Activated CD8-positive, alpha-beta memory T cell treated with anti-CD3 and anti-CD28 coated beads for 36 hours (primary cell): ENCODE results near the gene NBPF6. TPM values are rescaled to one million over a fixed set of nuclear protein-coding genes. Genes with fewer than 3 reads are reported as not detected.
"Not testable (repeated sequence)": the region's sequence is repeated elsewhere in the genome, so short reads cannot be mapped to it uniquely, and the experiment has no call there.

Experiments used
- CTCF ChIA-PET: fragments of 350-600 bp; sonication (Branson Sonifier 250); formaldehyde crosslinking; loops from one replicate; lab custom pipeline; 2021; ENCODE audit warnings: antibody characterized with exemption; lab: Charles Lee
- POLR2A ChIA-PET: fragments of 350-600 bp; sonication (Branson Sonifier 250); formaldehyde crosslinking; loops from one replicate; lab custom pipeline; 2021; ENCODE audit warnings: antibody characterized with exemption; lab: Charles Lee
- total RNA-seq, 2 experiments: library from RNA; stranded (reverse); gene quantifications; one replicate each; pipeline ENCODE4 v1.2.3, GENCODE V29; 2021

The NBPF6 gene, protein sequence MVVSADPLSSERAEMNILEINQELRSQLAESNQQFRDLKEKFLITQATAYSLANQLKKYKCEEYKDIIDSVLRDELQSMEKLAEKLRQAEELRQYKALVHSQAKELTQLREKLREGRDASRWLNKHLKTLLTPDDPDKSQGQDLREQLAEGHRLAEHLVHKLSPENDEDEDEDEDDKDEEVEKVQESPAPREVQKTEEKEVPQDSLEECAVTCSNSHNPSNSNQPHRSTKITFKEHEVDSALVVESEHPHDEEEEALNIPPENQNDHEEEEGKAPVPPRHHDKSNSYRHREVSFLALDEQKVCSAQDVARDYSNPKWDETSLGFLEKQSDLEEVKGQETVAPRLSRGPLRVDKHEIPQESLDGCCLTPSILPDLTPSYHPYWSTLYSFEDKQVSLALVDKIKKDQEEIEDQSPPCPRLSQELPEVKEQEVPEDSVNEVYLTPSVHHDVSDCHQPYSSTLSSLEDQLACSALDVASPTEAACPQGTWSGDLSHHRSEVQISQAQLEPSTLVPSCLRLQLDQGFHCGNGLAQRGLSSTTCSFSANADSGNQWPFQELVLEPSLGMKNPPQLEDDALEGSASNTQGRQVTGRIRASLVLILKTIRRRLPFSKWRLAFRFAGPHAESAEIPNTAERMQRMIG
- not detected for total RNA-seq

DNA sequence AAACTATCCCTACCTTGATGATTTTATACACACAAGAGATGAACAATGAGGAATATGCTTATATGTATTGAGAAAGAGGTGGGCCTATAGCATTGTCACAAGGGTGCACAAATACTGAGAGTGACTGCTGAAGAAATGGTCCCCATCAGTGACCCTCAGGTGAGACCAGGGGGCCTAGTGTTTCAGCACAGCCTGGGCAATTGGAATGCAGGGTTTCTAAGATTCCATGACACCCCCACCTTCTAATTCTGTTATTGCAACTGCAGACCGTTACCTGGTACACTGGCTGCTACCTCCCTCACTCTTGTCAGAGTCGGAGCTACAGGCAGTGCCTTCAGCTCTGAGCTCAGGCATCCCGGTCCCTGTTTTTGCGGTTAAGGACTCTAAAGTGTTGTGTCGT, at the start of gene NBPF6:
Gene NBPF6, plus strand, starts transcription at position 301 of the 400 bp plus-strand sequence. CDS start 259 bp downstream, outside the sequence.
- CTCF ChIA-PET, POLR2A ChIA-PET: not testable (repeated sequence)

DNA sequence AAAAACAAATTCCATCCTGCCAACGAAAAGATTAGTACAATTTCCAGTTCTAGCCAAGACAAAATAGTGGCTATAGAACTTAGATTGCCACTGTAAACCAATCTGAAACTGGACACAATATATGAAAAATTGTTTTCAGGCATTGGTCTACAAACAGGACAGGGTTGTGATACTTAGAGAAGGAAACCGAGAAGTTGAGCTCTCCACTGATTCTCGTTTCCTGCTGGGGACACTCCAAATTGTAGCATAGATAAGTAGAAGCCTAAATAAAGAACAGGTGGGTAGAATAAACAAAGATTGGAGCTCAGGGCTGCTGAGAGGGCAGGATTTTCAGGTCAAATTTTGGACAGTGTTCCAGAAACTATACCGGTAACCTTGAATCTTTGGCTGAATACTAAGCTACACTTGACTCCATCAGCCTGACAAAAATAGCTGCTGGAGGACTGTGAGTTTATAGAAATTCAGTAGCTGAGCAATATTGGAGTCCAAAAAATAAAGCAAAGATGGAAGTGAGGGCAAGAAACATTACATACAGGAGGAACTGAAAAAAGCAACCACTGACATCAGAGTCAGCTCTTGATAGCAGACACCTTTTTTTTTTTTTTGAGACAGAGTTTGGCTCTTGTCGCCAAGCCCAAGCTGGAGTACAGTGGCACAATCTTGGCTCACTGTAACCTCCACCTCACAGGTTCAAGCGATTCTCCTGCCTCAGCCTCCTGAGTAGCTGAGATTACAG, 38.9 kb upstream of the NBPF6 start:
- POLR2A ChIA-PET, CTCF ChIA-PET: not testable (repeated sequence)

DNA sequence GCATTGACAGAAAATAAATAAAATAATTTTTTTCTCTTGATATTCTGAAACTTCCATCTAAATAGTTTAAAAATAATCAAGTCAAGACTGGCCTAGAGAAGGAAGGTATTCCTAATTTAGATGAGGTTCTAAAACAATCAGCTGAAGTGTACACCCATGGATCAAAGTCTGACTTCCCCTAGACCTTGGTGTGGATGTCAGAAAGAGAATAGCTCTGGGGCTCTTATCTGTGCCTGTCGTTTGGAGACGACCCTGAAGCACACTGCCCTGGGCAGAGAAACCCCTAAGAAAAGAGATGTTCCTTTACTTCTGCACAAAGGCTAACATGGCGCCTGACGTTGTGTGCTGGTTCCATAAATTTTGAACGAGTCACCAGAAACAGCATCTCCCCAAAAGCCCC, 30.0 kb upstream of the NBPF6 start:
- CTCF ChIA-PET, POLR2A ChIA-PET: not testable (repeated sequence)

DNA sequence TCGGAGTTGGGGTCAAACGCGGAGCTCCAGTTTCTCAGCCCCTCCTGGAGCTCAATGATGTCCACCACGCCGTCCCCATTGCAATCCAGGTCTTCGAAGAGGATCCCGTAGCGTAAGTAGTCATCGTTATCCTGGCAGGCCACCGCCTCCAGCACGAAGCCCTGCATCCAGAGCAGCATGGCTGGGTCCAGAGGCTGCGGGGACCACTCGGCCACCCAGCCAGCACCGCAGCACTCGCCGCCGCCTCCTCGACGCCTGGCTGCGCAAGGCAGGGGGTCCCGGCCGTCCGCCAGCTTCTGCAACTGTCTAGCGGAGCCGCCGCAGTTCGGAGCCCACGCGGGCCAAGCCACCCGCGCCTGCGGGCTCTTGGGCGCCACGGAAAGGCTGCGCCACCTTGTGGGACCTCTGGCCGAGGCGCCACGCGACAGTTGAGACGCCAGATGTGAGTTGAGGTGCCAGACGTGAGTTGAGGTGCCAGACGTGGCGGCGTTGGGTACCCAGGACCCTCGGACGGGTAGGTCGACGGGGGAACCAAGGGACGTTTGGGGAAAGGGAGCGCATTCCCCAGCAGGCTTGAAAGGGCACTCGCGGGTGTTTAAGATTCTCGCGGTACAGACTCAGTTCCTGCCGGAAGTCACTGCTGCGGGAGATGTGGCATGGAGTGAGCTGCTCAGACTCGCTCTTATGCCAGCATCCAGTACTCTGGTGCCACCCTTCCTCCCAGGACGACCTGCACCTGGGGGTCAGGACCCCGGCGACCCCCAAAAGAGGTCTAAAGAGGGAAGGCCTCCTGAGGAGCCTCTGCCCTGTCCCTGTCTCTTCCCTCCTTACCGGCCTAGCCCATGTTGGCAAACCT, 28.9 kb upstream of the NBPF6 start:
- POLR2A ChIA-PET, CTCF ChIA-PET: not testable (repeated sequence)

DNA sequence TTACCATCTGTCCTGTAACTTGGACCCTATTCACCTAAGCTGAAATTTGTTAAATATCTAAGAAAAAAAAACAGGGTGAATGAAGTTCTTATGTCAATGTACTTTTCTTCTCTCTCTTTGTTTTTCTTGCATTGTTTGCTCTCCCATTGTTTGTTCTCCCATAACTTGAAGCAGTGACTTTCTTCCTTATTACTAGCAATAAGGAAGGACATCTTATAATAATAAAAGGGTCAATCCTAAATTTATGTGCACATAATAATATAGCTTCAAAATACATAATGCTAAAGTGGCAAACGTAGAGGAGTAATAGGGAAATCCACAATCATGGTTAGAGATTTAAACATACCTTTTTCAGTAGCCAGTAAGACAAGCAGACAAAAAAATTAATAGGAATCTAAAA, 23.3 kb upstream of the NBPF6 start:
- CTCF ChIA-PET, result not testable (repeated sequence)

DNA sequence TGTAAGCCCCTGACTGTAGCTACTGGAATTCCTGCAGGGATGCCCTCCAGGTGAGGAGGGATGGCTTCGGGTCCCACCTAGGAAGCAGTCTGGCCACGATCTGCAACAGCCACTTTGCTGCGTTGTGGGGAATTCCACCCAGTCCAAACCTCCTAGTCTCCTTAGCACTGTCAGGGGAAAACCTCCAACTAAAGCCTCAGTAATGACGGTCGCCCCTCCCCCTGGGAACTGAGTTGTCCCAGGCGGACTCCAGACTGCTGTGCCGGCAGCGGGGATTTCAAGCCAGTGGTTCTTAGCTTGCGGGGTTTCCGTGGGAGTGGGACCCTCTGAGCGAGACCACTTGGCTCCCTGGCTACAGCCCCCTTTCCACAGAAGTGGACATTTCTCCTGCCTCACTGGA, 18.1 kb upstream of the NBPF6 start:
- CTCF ChIA-PET, POLR2A ChIA-PET: not testable (repeated sequence)

More for the DNA sequence above, 23.3 kb upstream of the NBPF6 start:
- POLR2A ChIA-PET, result not testable (repeated sequence)

DNA sequence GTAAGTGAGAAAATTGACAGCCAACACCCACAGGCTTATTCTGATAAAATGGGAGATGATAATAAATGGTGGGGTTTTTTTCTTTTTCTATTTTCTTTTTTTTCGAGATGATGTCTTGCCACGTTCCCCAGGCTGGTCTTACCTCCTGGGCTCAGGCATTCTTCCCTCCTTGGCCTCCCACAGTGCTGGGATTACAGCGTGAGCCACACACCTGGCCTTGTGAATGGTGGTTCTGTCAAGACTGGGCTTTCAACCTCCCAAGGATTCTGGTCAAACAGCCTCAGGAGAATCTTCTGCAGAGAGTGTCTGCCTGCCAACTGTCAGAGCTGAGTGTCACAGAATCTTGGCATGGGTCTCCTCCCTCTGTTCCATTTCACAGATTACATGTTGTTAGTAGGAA, 16.7 kb upstream of the NBPF6 start:
- POLR2A ChIA-PET, CTCF ChIA-PET: not testable (repeated sequence)

DNA sequence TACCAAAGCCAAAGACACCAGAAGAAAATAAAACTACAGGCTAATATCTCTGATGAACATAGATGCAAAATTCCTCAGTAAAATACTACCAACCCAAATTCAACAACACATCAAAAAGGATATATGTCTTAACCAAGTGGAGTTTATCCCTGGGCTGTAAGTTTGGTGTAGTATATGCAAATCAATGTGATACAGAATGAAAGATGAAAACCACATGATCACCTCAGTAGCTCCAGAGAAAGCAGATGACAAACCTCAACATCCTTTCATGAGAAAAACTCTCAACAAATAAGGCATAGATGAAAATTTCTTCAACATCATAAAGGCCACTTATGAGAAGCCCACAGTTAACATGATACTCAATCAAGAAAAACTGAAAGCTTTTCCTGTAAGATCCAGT, 11.6 kb upstream of the NBPF6 start:
- CTCF ChIA-PET, result not testable (repeated sequence)

DNA sequence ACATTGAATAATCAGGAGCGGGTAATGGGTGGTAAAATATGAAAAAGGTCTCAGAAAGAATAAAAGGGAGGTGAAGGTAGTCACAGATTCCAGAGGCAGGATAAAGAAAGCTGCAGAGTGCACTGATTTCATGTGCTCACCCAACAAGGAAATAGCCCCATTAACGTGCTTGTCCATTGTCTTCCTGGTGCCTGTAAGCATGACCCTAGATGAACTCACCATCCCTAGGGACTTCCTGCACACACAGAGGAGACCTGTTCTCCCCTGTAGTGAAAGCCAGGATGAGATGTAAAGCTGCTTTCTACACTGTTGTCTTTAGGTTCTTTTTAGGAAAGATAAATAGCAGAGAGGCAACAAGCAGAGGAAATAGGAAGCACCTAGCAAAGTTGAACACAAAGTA, 4.4 kb downstream of the NBPF6 start:
- CTCF ChIA-PET, POLR2A ChIA-PET: not testable (repeated sequence)

More for the DNA sequence above, 11.6 kb upstream of the NBPF6 start:
- POLR2A ChIA-PET, result not testable (repeated sequence)

DNA sequence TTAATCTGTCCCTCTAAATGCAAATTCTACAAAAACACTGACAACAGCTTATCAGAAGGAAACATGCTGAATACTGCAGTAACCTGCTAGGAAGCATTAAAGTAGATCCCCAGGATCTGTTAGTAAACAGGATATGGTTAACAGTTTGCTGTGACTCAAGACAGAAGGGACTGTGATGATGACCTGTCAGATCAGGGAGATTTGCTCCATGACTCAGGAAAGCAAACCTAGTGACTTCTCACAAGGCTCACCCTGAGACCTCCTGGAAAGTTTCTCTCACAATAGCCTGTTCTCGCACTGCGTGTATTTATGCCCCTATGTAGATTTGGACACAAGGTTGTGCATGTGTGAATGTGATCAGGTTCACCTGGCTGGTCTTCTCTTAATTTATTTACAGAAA, 8.5 kb downstream of the NBPF6 start:
- CTCF ChIA-PET, POLR2A ChIA-PET: not testable (repeated sequence)

DNA sequence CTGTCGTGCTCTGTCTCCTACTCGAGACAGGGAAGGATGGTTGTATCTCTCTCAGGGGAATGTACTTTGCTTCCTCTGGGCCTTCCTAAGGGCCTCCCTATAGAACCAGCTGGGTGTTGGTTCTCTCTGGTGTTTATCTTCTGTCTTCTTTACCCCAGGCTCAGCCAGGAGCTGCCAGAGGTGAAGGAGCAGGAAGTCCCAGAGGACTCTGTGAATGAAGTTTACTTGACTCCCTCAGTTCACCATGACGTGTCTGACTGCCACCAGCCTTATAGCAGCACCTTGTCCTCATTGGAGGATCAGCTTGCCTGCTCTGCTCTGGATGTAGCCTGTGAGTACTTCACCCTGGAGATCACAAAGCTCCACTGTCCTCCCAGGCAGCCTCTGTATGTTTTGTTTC, 11.6 kb downstream of the NBPF6 start:
- POLR2A ChIA-PET, CTCF ChIA-PET: not testable (repeated sequence)

DNA sequence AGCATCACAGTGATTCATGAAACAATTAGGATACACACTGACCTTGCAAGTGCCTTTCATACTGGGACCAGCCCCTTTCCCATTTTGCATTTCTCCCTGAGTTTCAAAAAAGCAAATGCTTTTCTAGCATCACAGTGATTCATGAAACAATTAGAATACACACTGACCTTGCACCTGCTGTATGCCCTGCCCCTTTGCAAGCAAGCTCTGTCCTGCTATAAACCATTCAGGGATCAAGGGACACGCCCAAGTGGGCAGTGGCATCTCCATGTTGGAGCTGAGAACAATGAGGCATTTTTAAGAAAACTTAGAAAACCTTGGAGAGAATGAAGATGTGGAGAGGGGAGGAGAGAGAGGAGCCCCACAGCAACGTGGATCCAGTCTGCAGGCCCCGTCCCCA, 13.8 kb downstream of the NBPF6 start:
- CTCF ChIA-PET, POLR2A ChIA-PET: not testable (repeated sequence)

DNA sequence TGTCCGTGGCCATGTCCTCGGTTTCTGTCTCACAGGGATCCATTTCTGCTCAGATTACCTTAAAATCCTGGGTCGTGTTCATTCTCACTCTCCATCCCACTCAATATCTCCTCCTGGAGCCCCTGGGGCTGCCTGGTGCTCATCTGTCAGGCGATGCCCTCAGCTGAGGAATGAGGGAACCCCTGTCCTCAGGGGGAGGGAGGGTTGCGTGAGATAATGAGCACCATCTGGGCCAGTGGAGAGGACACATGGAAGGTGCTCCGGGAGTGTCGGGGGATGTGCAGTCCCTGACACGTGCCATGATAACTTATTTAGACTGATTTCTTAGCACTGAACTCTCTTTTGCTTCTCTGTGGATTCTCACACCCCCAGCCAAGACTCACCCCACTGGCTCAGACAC, 16.0 kb downstream of the NBPF6 start:
- CTCF ChIA-PET, POLR2A ChIA-PET: not testable (repeated sequence)

DNA sequence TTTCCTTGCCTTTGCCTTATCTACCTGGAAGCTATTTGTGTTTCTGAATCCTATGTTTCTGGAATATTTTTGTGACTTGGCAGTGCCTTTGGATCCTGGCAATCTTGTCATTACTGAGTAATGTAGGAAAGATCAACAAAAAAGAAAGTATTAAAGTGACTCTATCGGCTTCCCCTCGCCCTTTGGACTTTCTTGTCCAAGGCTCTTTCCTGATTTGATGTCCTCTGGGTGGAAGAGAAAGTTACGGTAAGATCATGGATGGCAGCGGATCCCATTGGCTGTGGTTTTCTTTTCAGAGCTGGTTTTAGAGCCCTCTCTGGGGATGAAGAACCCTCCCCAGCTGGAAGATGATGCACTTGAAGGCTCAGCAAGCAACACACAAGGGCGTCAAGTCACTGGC, 17.0 kb downstream of the NBPF6 start:
- CTCF ChIA-PET, POLR2A ChIA-PET: not testable (repeated sequence)

DNA sequence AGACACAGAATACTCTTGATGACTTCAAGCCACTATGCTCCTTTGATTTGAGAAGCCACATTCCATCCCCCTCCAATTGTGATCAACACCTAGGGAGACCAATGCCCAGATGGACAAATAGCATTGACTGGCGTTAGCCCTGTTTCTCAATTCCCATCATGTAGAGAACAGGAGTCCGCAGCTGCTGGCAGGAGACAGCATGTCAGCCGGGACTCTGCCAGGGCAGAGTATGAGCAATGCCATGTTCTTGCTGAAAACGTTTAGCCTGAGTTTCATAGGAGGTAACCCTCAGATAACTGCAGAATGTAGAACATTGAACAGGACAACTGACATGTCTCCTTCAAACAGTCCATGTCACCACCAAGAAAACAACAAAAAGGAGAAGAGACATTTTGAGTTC, 20.6 kb downstream of the NBPF6 start:
- CTCF ChIA-PET, POLR2A ChIA-PET: not testable (repeated sequence)

DNA sequence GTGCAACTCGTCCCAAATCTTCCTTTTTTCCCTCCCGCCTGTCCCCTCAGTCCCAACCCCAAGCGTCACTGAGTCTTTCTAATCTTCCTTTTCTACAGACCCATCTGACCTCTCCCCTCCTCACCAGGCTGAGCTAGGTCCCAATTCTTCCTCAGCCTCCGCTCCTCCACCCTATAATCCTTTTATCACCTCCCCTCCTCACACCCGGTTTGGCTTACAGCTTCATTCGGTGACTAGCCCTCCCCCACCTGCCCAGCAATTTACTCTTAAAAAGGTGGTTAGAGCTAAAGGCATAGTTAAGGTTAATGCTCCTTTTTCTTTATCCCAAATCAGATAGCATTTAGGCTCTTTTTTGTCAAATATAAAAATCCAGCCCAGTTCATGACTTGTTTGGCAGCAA, 24.4 kb downstream of the NBPF6 start:
- CTCF ChIA-PET, POLR2A ChIA-PET: not testable (repeated sequence)

DNA sequence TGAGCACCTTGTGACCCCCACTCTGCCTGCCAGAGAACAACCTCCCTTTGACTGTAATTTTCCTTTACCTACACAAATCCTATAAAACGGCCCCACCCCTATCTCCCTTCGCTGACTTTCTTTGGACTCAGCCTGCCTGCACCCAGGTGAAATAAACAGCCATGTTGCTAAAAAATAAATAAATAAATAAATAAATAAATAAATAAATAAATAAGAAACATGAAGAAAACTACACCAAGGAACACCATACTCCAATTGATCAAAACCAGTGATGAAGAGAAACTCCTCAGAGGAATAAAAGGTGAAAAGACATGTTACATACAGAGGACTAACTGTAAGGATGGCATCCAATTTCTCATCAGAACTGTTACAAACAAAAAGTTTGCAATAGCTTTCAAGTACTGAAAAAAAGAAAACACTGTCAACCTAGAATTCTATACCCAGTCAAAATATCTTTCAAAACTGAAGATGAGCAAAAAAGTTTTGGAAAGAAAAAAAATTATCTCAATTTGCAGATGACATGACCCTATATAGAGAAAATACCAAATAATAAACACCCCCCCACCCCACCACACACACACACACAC, 28.4 kb downstream of the NBPF6 start:
- CTCF ChIA-PET, result no interaction called here
- POLR2A ChIA-PET, result no interaction called here

DNA sequence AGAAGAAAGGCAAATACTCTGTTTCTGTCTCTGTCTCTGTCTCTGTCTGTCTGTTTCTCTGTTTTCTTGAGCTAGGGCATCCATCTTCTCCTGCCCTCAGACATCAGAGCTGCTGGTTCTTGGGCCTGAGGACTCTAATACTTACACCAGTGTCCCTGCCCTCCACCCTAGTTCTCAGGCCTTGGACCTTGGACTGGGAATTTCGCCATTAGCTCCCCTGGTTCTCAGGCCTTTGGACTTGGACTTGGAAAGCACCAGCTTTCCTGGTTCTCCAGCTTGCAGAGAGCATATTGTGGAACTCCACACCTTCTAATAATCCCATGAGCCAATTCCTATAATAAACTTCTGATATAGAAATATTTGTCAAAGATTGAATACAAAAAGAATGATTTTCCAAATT, 32.6 kb downstream of the NBPF6 start:
- ChIA-PET CTCF (no interaction called here), POLR2A (no interaction called here)

DNA sequence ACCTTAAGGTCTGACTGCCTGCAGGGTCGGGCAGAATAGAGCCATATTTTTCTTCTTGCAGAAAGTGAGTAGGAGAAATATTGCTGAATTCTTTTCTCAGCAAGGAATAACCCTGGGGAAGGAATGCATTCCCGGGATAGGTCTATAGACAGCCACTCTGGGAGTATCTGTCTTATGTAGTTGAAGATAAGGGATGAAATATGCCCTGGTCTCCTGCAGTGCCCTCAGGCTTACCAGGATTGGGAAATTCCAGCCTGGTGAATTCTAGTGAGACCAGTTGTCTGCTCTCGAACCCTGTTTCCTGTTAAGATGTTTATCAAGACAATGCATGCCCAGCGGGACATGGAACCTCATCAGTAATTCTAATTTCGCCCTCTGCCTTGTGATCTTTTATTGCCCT, 35.8 kb downstream of the NBPF6 start:
- POLR2A ChIA-PET, CTCF ChIA-PET: not testable (repeated sequence)
